Osteoblast (primary cell): ENCODE data around the gene GCNT4. TPM values are rescaled to one million over a fixed set of nuclear protein-coding genes. Genes with fewer than 3 reads are reported as not detected.

Experiments
- DNase-seq: peaks from one replicate; pipeline ENCODE4 v3.0.0; 2011; ENCODE audit warnings: low spot score, mixed read lengths; ENCODE audit not compliant: insufficient read length; ENCODE audit errors: missing footprints
- H2AFZ ChIP-seq: 2 replicates; pipeline ENCODE4 v1.6.0; 2011; ENCODE audit warnings: mild to moderate bottlenecking, low read length
- H3K27ac ChIP-seq: 2 replicates; pipeline ENCODE4 v1.5.1; 2011; ENCODE audit warnings: mild to moderate bottlenecking, low read depth, low read length, moderate library complexity
- H3K27me3 ChIP-seq: 2 replicates; pipeline ENCODE4 v1.6.0; 2012; ENCODE audit warnings: mild to moderate bottlenecking, control low read depth, inconsistent platforms, low read length, moderate library complexity; ENCODE audit not compliant: insufficient read depth
- H3K36me3 ChIP-seq: 2 replicates; pipeline ENCODE4 v1.5.1; 2011; ENCODE audit warnings: mild to moderate bottlenecking, low read length, control low read depth, moderate library complexity; ENCODE audit not compliant: insufficient read depth
- H3K4me1 ChIP-seq: 2 replicates; pipeline ENCODE4 v1.5.1; 2011; ENCODE audit warnings: mild to moderate bottlenecking, low read length, control low read depth, moderate library complexity; ENCODE audit not compliant: insufficient read depth
- H3K4me2 ChIP-seq: 2 replicates; pipeline ENCODE4 v1.6.0; 2011; ENCODE audit warnings: mild to moderate bottlenecking, low read length; ENCODE audit not compliant: insufficient read depth
- H3K4me3 ChIP-seq: fragments of 200-600 bp; sonication (generic); 3 replicates; pipeline ENCODE4 v1.5.1; 2012; ENCODE audit warnings: mild to moderate bottlenecking, low read length, inconsistent platforms; ENCODE audit not compliant: insufficient read depth
- H3K79me2 ChIP-seq: 2 replicates; pipeline ENCODE4 v1.6.0; 2012; ENCODE audit warnings: mild to moderate bottlenecking, low read length, control low read depth, inconsistent platforms; ENCODE audit not compliant: insufficient read depth
- H3K9me3 ChIP-seq: 2 replicates; pipeline ENCODE4 v1.5.1; 2011; ENCODE audit warnings: low read depth, low read length, control low read depth
- H4K20me1 ChIP-seq: 2 replicates; pipeline ENCODE4 v1.6.0; 2012; ENCODE audit warnings: mild to moderate bottlenecking, low read length, control low read depth; ENCODE audit not compliant: insufficient read depth
- small RNA-seq: library from RNA; depleted of rRNA; stranded (forward); fragments of <200 nt; gene quantifications from one replicate; pipeline ENCODE3, GENCODE V24; 2012
- total RNA-seq: library from RNA; depleted of rRNA; stranded (reverse); fragments of >200 nt; gene quantifications from 2 replicates; pipeline ENCODE4 v1.2.3, GENCODE V29; 2012
- TF ChIP-seq, protein P1 (sequence below): IDR thresholded peaks from 2 replicates; pipeline ENCODE4 v1.5.1; 2011; ENCODE audit warnings: mild to moderate bottlenecking, low read depth, low read length, moderate library complexity; ENCODE audit errors: extremely low read depth

GCNT4 gene
- total RNA-seq, 1 donor, result 2.5 TPM

DNA sequence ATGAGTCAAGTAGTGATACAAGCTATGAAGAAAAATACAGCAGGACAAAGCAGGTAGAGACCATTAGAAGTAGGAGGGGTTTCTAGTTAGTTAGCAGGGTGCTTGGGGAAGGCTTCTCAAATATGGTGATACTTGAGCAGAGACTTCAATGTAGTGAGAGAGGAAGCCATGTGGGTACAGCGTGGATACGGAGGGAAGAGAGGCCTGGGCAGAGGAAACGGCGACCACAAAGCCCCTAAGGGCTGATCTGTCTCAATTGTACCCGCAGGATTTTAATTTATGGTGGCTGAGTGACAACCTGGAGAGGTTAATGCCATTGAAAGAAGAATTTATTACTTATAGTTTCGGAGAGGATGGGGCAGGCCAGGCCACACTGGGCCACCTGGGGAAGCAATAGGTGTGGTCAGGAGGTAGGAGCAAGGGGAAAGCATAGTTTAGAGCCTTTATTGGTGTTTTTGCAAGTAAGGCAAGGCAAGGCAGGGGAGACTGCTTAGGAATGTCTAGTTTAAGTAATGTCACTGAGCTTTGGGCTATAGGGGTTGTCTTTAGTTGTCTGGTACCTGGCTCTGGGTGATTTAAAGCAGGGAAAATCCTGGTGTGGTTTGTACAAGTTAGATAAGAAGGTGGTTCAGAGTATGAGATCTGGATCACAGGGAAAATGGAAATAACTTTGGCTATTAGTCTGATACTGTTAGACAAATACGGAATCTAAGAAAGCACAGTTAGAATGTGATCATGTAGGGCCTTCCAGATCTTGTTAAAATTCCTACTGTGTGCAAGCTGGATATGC lies 42.6 kb downstream of the GCNT4 start:
- Histone ChIP-seq H3K79me2 (no peaks in the 10 kb centered on the region), H3K36me3 (no peaks in the 10 kb centered on the region), H3K9me3 (peaks cover 3% of the 10 kb centered on the region), H3K4me2 (no peak overlapping the region), H3K27ac (no peak overlapping the region), H3K4me3 (no peak overlapping the region), H3K27me3 (no peaks in the 10 kb centered on the region), H2AFZ (no peak overlapping the region), H4K20me1 (no peaks in the 10 kb centered on the region), H3K4me1 (no peaks in the 10 kb centered on the region)
- DNase-seq, result peak; percentile 23
- TF ChIP-seq, protein P1, sequence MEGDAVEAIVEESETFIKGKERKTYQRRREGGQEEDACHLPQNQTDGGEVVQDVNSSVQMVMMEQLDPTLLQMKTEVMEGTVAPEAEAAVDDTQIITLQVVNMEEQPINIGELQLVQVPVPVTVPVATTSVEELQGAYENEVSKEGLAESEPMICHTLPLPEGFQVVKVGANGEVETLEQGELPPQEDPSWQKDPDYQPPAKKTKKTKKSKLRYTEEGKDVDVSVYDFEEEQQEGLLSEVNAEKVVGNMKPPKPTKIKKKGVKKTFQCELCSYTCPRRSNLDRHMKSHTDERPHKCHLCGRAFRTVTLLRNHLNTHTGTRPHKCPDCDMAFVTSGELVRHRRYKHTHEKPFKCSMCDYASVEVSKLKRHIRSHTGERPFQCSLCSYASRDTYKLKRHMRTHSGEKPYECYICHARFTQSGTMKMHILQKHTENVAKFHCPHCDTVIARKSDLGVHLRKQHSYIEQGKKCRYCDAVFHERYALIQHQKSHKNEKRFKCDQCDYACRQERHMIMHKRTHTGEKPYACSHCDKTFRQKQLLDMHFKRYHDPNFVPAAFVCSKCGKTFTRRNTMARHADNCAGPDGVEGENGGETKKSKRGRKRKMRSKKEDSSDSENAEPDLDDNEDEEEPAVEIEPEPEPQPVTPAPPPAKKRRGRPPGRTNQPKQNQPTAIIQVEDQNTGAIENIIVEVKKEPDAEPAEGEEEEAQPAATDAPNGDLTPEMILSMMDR, result no peak

DNA sequence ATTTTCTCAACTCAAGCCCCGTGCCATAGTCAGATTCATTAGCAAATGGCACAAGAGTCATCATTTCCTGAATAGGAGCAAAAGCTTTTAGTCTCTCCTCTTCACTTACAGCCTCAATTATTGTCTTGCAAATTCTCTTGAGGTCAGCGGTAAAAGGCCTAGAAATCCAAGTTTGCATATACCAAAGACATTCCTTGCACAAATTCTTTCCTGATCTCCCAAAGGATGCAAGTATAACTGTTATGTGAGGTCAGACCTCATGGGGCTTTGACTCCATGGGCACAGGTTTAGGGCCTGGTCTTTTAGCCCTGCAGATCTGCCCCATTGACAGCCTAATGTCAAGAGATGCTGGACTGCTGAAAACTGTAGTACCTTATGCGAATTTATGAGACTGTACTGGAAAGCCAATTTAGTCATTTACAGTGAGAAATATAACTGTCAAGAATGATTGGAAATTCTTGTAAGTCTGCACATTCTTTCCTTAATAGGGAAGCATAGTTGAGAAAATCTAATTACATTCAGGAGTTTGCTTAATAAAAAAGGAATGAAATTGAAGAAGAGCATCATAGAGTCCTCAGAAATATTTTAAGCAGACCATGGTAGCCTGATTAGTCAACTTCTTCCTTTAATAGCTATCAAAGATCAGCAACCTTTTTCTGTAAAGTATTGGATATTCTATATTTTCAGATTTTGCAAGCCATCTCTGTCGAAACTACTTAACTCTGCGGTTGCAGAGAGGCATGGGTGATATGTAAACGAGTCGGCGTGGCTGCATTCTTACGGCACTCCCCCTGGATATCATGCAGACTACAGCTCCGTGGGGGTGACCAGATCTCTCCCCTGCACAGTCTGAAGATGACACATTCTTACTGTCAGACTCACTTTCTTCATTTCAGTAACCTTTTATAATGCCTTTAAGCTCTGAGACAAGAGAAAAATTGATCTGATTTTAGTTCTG lies 45.2 kb downstream of the GCNT4 start:
- TF ChIP-seq, protein P1, result no peak
- DNase-seq, result peak; percentile 36
- H3K4me2 ChIP-seq, result no peak overlapping the region

DNA sequence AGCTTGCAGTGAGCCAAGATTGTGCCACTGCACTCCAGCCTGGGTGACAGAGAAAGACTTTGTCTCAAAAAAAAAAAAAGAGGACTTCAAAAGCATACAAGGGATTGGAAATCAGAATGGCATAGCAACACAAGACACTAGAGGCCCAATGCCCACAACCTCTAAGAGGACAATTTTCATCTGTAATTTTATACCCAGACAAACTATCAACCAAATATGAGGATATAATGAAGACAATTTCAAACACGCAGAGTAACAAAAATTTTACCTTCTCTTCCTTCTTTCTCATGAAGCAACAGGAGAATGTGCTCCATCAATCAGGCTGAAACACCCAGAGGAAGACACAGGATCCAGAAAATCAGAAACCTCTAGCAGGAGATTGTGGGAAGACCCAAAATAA lies 46.8 kb downstream of the GCNT4 start:
- no peak for DNase-seq
- no peak overlapping the region for H3K4me2 ChIP-seq

More for the DNA sequence above, 45.2 kb downstream of the GCNT4 start:
- H3K4me1 ChIP-seq, result no peaks in the 10 kb centered on the region
- H3K9me3 ChIP-seq, result peaks cover 3% of the 10 kb centered on the region
- no peaks in the 10 kb centered on the region for H3K36me3 ChIP-seq
- no peaks in the 10 kb centered on the region for H4K20me1 ChIP-seq
- no peaks in the 10 kb centered on the region for H3K27me3 ChIP-seq
- H3K27ac ChIP-seq, result no peak overlapping the region
- H3K4me3 ChIP-seq, result no peak overlapping the region
- no peak overlapping the region for H2AFZ ChIP-seq
- H3K79me2 ChIP-seq, result no peaks in the 10 kb centered on the region

More for the DNA sequence above, 46.8 kb downstream of the GCNT4 start:
- H3K9me3 ChIP-seq, result peaks cover 3% of the 10 kb centered on the region
- H3K27me3 ChIP-seq, result no peaks in the 10 kb centered on the region
- H3K27ac ChIP-seq, result no peak overlapping the region
- H2AFZ ChIP-seq, result no peak overlapping the region
- no peaks in the 10 kb centered on the region for H4K20me1 ChIP-seq
- H3K4me3 ChIP-seq, result no peak overlapping the region
- TF ChIP-seq, protein P1, result no peak
- no peaks in the 10 kb centered on the region for H3K36me3 ChIP-seq
- no peaks in the 10 kb centered on the region for H3K4me1 ChIP-seq
- no peaks in the 10 kb centered on the region for H3K79me2 ChIP-seq

Small RNAs within 50 kb of the gene (small RNA-seq; reads per million reads assigned to genes)
- not detected for gene AC093259.1

Other genes starting within 250 kb of the GCNT4 start
- under 0.01 TPM in 2 replicates for gene FAM169A, start 186.2 kb downstream of the GCNT4 start, total RNA-seq
- gene ANKRD31, start 184.3 kb upstream of the GCNT4 start, total RNA-seq, result 0.29 and 0.36 TPM in 2 replicates